ENCODE measurements around the gene MAPKAPK3.

MAPKAPK3 gene

GRCh38 chr3:50625231-50626182 lies 8.6 kb downstream of the MAPKAPK3 start:
- DNase-seq = no peak

- DNase-seq = no peak
These were observed 9.4 kb downstream of the MAPKAPK3 start for GRCh38 chr3:50626401-50626800.

- no peak for DNase-seq
These were observed 10.6 kb downstream of the MAPKAPK3 start for GRCh38 chr3:50627407-50628051.

GRCh38 chr3:50628601-50629000 lies 11.7 kb downstream of the MAPKAPK3 start:
- no peak for DNase-seq

- DNase-seq = no peak
These were observed 13.4 kb downstream of the MAPKAPK3 start for GRCh38 chr3:50630394-50630793.

GRCh38 chr3:50630877-50631276 lies 13.9 kb downstream of the MAPKAPK3 start:
- DNase-seq = no peak

GRCh38 chr3:50632450-50632849 lies 15.5 kb downstream of the MAPKAPK3 start:
- DNase-seq = no peak

- DNase-seq = no peak
These were observed 16.4 kb downstream of the MAPKAPK3 start for GRCh38 chr3:50633230-50633790.

GRCh38 chr3:50635066-50635465 lies 18.1 kb downstream of the MAPKAPK3 start:
- DNase-seq = no peak

GRCh38 chr3:50637011-50637410 lies 20.1 kb downstream of the MAPKAPK3 start:
- no peak for DNase-seq

GRCh38 chr3:50637945-50638344 lies 21.0 kb downstream of the MAPKAPK3 start:
- no peak for DNase-seq

- DNase-seq = no peak
These were observed 22.1 kb downstream of the MAPKAPK3 start for GRCh38 chr3:50639055-50639494.

- no peak for DNase-seq
These were observed 25.4 kb downstream of the MAPKAPK3 start for GRCh38 chr3:50642382-50642781.

GRCh38 chr3:50644561-50644960 lies 27.6 kb downstream of the MAPKAPK3 start:
- DNase-seq = no peak

GRCh38 chr3:50645378-50645777 lies 28.4 kb downstream of the MAPKAPK3 start:
- no peak for DNase-seq

GRCh38 chr3:50648313-50648712 lies 31.4 kb downstream of the MAPKAPK3 start:
- DNase-seq = no peak

- DNase-seq = no peak
These were observed 32.0 kb downstream of the MAPKAPK3 start for GRCh38 chr3:50648944-50649343.

- DNase-seq = no peak
These were observed 32.5 kb downstream of the MAPKAPK3 start for GRCh38 chr3:50649451-50649931.

GRCh38 chr3:50650018-50650417 lies 33.1 kb downstream of the MAPKAPK3 start:
- DNase-seq = no peak

- DNase-seq = no peak
These were observed 34.5 kb downstream of the MAPKAPK3 start for GRCh38 chr3:50651445-50651844.

GRCh38 chr3:50651920-50652529 lies 35.1 kb downstream of the MAPKAPK3 start:
- no peak for DNase-seq

- DNase-seq = no peak
These were observed 35.8 kb downstream of the MAPKAPK3 start for GRCh38 chr3:50652709-50653108.

All from right kidney (tissue), 1 donor.